ENCODE measurements around the gene LRIG1.

Gene LRIG1

GRCh38 chr3:66502245-66502874, 1.5 kb upstream of the LRIG1 start:
- Histone ChIP-seq H3K4me3 (ENCODE audit: low read length) (no peak overlapping the region), H3K4me1 (ENCODE audit: control insufficient read depth, insufficient read depth, low read length) (peaks cover 5% of the 10 kb centered on the region), H3K9ac (ENCODE audit: low read length) (no peak overlapping the region)

GRCh38 chr3:66501483-66502244, 842 bp upstream of the LRIG1 start:
- Histone ChIP-seq H3K4me3 (ENCODE audit: low read length) (peak overlapping the region; percentile 33), H3K4me1 (ENCODE audit: control insufficient read depth, insufficient read depth, low read length) (peaks cover 6% of the 10 kb centered on the region), H3K9ac (ENCODE audit: low read length) (peak overlapping the region; percentile 45)

More at GRCh38 chr3:66502245-66502874, 1.5 kb upstream of the LRIG1 start:
- Histone ChIP-seq H3K9me3 (ENCODE audit: control insufficient read depth, low read length) (no peaks in the 10 kb centered on the region), H3K27me3 (ENCODE audit: control insufficient read depth, insufficient read depth, low read length) (no peaks in the 10 kb centered on the region), H3K36me3 (ENCODE audit: control insufficient read depth, insufficient read depth, low read length) (no peaks in the 10 kb centered on the region)

GRCh38 chr3:66499881-66500575, 794 bp downstream of the LRIG1 start:
- H3K27me3 ChIP-seq (ENCODE audit: control insufficient read depth, insufficient read depth, low read length) = no peaks in the 10 kb centered on the region
- H3K4me3 ChIP-seq (ENCODE audit: low read length) = peak overlapping the region; percentile 32
- no peaks in the 10 kb centered on the region for H3K9me3 ChIP-seq (ENCODE audit: control insufficient read depth, low read length)
- peak overlapping the region; percentile 82 for H3K9ac ChIP-seq (ENCODE audit: low read length)
- peaks cover 22% of the 10 kb centered on the region for H3K4me1 ChIP-seq (ENCODE audit: control insufficient read depth, insufficient read depth, low read length)
- H3K36me3 ChIP-seq (ENCODE audit: control insufficient read depth, insufficient read depth, low read length) = no peaks in the 10 kb centered on the region

More at GRCh38 chr3:66501483-66502244, 842 bp upstream of the LRIG1 start:
- no peaks in the 10 kb centered on the region for H3K9me3 ChIP-seq (ENCODE audit: control insufficient read depth, low read length)
- H3K36me3 ChIP-seq (ENCODE audit: control insufficient read depth, insufficient read depth, low read length) = no peaks in the 10 kb centered on the region
- H3K27me3 ChIP-seq (ENCODE audit: control insufficient read depth, insufficient read depth, low read length) = no peaks in the 10 kb centered on the region

GRCh38 chr3:66498687-66499621, 1.9 kb downstream of the LRIG1 start:
- Histone ChIP-seq H3K9ac (ENCODE audit: low read length) (peak overlapping the region; percentile 62), H3K27me3 (ENCODE audit: control insufficient read depth, insufficient read depth, low read length) (no peaks in the 10 kb centered on the region), H3K4me1 (ENCODE audit: control insufficient read depth, insufficient read depth, low read length) (peaks cover 28% of the 10 kb centered on the region), H3K36me3 (ENCODE audit: control insufficient read depth, insufficient read depth, low read length) (no peaks in the 10 kb centered on the region), H3K9me3 (ENCODE audit: control insufficient read depth, low read length) (no peaks in the 10 kb centered on the region), H3K4me3 (ENCODE audit: low read length) (peak overlapping the region; percentile 60)

- H3K4me3 ChIP-seq (ENCODE audit: low read length) = no peak overlapping the region
- peak overlapping the region; percentile 62 for H3K9ac ChIP-seq (ENCODE audit: low read length)
- H3K36me3 ChIP-seq (ENCODE audit: control insufficient read depth, insufficient read depth, low read length) = no peaks in the 10 kb centered on the region
- H3K9me3 ChIP-seq (ENCODE audit: control insufficient read depth, low read length) = no peaks in the 10 kb centered on the region
- H3K4me1 ChIP-seq (ENCODE audit: control insufficient read depth, insufficient read depth, low read length) = peaks cover 34% of the 10 kb centered on the region
- no peaks in the 10 kb centered on the region for H3K27me3 ChIP-seq (ENCODE audit: control insufficient read depth, insufficient read depth, low read length)
Observed at GRCh38 chr3:66497985-66498671, 2.7 kb downstream of the LRIG1 start.

- H3K36me3 ChIP-seq (ENCODE audit: control insufficient read depth, insufficient read depth, low read length) = no peaks in the 10 kb centered on the region
- peaks cover 40% of the 10 kb centered on the region for H3K4me1 ChIP-seq (ENCODE audit: control insufficient read depth, insufficient read depth, low read length)
- no peak overlapping the region for H3K9ac ChIP-seq (ENCODE audit: low read length)
- H3K4me3 ChIP-seq (ENCODE audit: low read length) = no peak overlapping the region
- no peaks in the 10 kb centered on the region for H3K9me3 ChIP-seq (ENCODE audit: control insufficient read depth, low read length)
- no peaks in the 10 kb centered on the region for H3K27me3 ChIP-seq (ENCODE audit: control insufficient read depth, insufficient read depth, low read length)
Observed at GRCh38 chr3:66497288-66497984, 3.4 kb downstream of the LRIG1 start.

GRCh38 chr3:66496746-66497145, 4.1 kb downstream of the LRIG1 start:
- Histone ChIP-seq H3K27me3 (ENCODE audit: control insufficient read depth, insufficient read depth, low read length) (no peaks in the 10 kb centered on the region), H3K4me3 (ENCODE audit: low read length) (no peak overlapping the region), H3K9ac (ENCODE audit: low read length) (no peak overlapping the region), H3K9me3 (ENCODE audit: control insufficient read depth, low read length) (no peaks in the 10 kb centered on the region), H3K4me1 (ENCODE audit: control insufficient read depth, insufficient read depth, low read length) (peaks cover 44% of the 10 kb centered on the region), H3K36me3 (ENCODE audit: control insufficient read depth, insufficient read depth, low read length) (no peaks in the 10 kb centered on the region)

- H3K4me3 ChIP-seq (ENCODE audit: low read length) = no peak overlapping the region
- H3K4me1 ChIP-seq (ENCODE audit: control insufficient read depth, insufficient read depth, low read length) = peaks cover 41% of the 10 kb centered on the region
Observed at GRCh38 chr3:66496301-66496700, 4.5 kb downstream of the LRIG1 start.

GRCh38 chr3:66495668-66496045, 5.2 kb downstream of the LRIG1 start:
- Histone ChIP-seq H3K27me3 (ENCODE audit: control insufficient read depth, insufficient read depth, low read length) (no peaks in the 10 kb centered on the region), H3K9ac (ENCODE audit: low read length) (no peak overlapping the region), H3K36me3 (ENCODE audit: control insufficient read depth, insufficient read depth, low read length) (no peaks in the 10 kb centered on the region), H3K4me1 (ENCODE audit: control insufficient read depth, insufficient read depth, low read length) (peaks cover 46% of the 10 kb centered on the region), H3K9me3 (ENCODE audit: control insufficient read depth, low read length) (no peaks in the 10 kb centered on the region), H3K4me3 (ENCODE audit: low read length) (no peak overlapping the region)

More at GRCh38 chr3:66496301-66496700, 4.5 kb downstream of the LRIG1 start:
- Histone ChIP-seq H3K27me3 (ENCODE audit: control insufficient read depth, insufficient read depth, low read length) (no peaks in the 10 kb centered on the region), H3K36me3 (ENCODE audit: control insufficient read depth, insufficient read depth, low read length) (no peaks in the 10 kb centered on the region), H3K9me3 (ENCODE audit: control insufficient read depth, low read length) (no peaks in the 10 kb centered on the region), H3K9ac (ENCODE audit: low read length) (no peak overlapping the region)

- H3K4me3 ChIP-seq (ENCODE audit: low read length) = no peak overlapping the region
- no peaks in the 10 kb centered on the region for H3K36me3 ChIP-seq (ENCODE audit: control insufficient read depth, insufficient read depth, low read length)
- H3K4me1 ChIP-seq (ENCODE audit: control insufficient read depth, insufficient read depth, low read length) = peaks cover 51% of the 10 kb centered on the region
- no peaks in the 10 kb centered on the region for H3K27me3 ChIP-seq (ENCODE audit: control insufficient read depth, insufficient read depth, low read length)
- H3K9me3 ChIP-seq (ENCODE audit: control insufficient read depth, low read length) = no peaks in the 10 kb centered on the region
- no peak overlapping the region for H3K9ac ChIP-seq (ENCODE audit: low read length)
Observed at GRCh38 chr3:66494959-66495667, 5.7 kb downstream of the LRIG1 start.

Measured in mucosa of stomach (tissue), 1 donor.